Stimulated activated CD8-positive, alpha-beta memory T cell treated with anti-CD3 and anti-CD28 coated beads, Interleukin-15, amount 100 ng/mL, for 24 hours (primary cell): ENCODE measurements around the gene TTF2.

Source experiments
- DNase-seq: peaks from one replicate; pipeline ENCODE4 v3.0.0-alpha.2; 2020; ENCODE audit warnings: low read depth

TTF2 gene

GRCh38 chr1:117059678-117060440 lies at the start of gene TTF2:
TSS of gene TTF2 (plus strand) at chr1:117060326. CDS start at chr1:117060347, 21 bp downstream.
- DNase-seq = peak; percentile 75

GRCh38 chr1:117011334-117011733 lies 48.8 kb upstream of the TTF2 start:
- DNase-seq = no peak

- DNase-seq = no peak
These were observed 46.7 kb upstream of the TTF2 start for GRCh38 chr1:117013309-117013858.

GRCh38 chr1:117014209-117014608 lies 45.9 kb upstream of the TTF2 start:
- DNase-seq = no peak

- DNase-seq = no peak
These were observed 44.4 kb upstream of the TTF2 start for GRCh38 chr1:117015724-117016123.

- DNase-seq = no peak
These were observed 43.1 kb upstream of the TTF2 start for GRCh38 chr1:117017062-117017461.

- DNase-seq = no peak
These were observed 42.5 kb upstream of the TTF2 start for GRCh38 chr1:117017648-117018047.

GRCh38 chr1:117020526-117021156 lies 39.5 kb upstream of the TTF2 start:
- DNase-seq = no peak

GRCh38 chr1:117022114-117022513 lies 38.0 kb upstream of the TTF2 start:
- DNase-seq = no peak

- DNase-seq = no peak
These were observed 34.6 kb upstream of the TTF2 start for GRCh38 chr1:117025568-117025967.

- no peak for DNase-seq
These were observed 33.8 kb upstream of the TTF2 start for GRCh38 chr1:117026361-117026760.

- no peak for DNase-seq
These were observed 30.4 kb upstream of the TTF2 start for GRCh38 chr1:117029685-117030084.

- no peak for DNase-seq
These were observed 29.8 kb upstream of the TTF2 start for GRCh38 chr1:117030271-117030877.

GRCh38 chr1:117032266-117032665 lies 27.9 kb upstream of the TTF2 start:
- no peak for DNase-seq

- no peak for DNase-seq
These were observed 27.2 kb upstream of the TTF2 start for GRCh38 chr1:117032681-117033539.

- DNase-seq = no peak
These were observed 26.4 kb upstream of the TTF2 start for GRCh38 chr1:117033772-117034171.

- DNase-seq = no peak
These were observed 25.3 kb upstream of the TTF2 start for GRCh38 chr1:117034791-117035290.

GRCh38 chr1:117036018-117036461 lies 24.1 kb upstream of the TTF2 start:
- DNase-seq = no peak

- DNase-seq = no peak
These were observed 22.3 kb upstream of the TTF2 start for GRCh38 chr1:117037802-117038201.

GRCh38 chr1:117038236-117038635 lies 21.9 kb upstream of the TTF2 start:
- no peak for DNase-seq

- DNase-seq = no peak
These were observed 15.9 kb upstream of the TTF2 start for GRCh38 chr1:117044217-117044616.

- no peak for DNase-seq
These were observed 14.5 kb upstream of the TTF2 start for GRCh38 chr1:117045644-117046043.
